ENCODE data around the gene TYMS.

TYMS gene

DNA sequence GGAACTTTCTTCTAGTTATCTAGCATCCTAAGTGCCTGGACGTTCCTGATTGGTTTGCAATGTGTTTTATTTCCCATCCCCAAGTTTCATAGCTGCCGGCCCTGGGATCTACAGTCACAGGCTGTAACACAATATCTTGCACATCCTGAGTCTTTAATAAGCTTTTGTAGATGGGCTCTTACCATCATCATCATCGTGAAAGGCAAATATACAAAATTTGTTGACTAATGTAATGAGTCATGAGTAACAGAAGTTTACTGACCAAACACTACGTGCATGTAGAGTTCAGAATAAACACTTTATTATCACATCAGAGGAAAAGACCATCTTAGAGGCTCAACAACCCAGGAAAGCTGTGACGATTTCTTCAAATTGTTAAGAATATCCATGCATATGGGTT is 8.1 kb upstream of the TYMS start:
- DNase-seq = no peak

DNA sequence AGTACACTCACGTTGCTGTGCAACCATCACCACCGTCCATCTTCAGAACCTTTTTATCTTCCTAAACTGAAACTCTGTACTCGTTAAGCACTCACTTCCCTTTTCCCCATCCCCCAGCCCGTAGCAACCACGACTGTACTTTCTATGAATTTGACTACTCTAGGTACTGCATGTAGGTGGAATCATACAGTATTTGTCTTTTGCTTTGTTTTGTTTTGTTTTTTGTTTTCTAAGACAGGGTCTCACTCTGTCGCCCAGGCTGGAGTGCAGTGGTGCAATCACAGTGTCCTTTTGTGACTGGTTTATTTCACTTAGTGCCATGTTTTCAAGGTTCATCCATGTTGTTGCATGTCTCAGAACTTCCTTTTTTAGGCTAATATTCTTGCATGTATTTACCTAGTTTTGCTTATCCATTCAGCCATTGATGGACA is 7.0 kb upstream of the TYMS start:
- no peak for DNase-seq

DNA sequence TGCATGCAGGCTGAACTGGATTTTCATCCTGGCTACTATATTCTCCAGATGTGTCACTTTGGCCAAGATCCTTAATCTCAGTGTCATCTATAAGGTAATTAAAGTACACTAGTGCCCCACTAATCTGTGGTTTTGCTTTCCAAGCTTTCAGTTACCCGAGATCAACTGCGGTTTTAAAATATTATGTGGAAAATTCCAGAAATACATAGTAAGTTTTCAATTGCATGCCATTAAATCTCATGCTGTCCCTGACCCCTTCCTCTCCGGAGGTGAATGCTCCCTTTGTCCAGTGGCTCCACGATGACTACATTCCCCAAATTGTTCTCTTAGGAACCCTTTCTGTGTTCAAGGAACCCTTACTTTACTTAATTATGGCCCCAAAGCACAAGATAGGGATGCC is 5.3 kb upstream of the TYMS start:
- no peak for DNase-seq

DNA sequence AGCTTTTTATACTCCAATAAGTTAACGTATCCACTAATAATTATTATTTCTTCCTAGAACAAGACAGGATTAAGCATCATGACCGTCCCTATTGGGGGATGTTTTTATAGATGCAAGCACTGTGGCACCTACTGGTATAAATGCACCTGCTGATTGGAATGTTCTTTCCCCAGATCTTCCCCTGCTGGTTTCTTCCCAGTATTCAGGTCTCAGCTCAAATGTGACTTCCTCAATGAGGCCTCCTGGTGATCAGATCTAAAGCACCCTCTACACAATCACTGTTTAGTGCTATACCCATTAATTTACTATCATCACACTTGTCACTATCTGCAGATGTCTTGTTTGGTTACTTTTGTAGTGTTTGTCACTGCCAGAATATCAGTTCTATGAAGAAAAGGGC is 3.9 kb upstream of the TYMS start:
- DNase-seq = no peak

DNA sequence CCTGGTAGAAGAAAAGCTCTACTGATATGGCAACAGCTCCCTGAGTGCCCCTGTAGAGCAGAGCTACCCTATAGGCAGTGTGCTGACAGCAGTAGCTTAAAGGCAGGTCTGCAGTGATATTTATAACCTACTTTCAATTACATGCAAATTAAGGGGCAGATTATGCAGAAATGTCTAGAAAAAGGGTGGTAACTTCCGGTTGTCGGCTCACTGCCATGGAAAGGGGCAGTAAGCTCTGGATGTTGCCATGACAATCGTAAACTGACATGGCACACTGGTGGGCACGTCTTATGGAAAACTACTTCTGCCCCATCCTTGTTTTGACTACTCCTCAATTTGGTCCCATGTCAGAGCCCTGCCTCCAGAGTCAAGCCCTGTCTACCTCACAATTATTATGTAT is 2.9 kb upstream of the TYMS start:
- no peak for DNase-seq

DNA sequence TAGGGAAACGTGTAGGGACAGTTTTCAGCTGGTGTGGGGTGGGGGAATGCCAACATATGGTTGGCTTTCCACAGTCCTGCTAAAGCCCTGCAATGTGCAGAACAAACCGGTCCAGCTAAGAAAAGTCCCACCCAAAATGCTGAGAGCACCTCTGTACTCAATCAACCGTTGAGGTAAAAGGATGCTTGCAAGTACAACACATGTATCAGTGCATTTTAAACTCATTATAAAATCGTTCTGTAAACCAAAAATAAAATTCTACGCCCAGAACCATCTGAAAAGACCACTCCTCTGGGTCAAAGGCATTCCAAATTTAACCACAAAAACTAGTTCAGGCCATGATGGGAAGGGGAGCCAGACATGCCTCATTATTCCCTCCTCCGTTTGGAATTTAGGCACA is 2.0 kb upstream of the TYMS start:
- DNase-seq = no peak

DNA sequence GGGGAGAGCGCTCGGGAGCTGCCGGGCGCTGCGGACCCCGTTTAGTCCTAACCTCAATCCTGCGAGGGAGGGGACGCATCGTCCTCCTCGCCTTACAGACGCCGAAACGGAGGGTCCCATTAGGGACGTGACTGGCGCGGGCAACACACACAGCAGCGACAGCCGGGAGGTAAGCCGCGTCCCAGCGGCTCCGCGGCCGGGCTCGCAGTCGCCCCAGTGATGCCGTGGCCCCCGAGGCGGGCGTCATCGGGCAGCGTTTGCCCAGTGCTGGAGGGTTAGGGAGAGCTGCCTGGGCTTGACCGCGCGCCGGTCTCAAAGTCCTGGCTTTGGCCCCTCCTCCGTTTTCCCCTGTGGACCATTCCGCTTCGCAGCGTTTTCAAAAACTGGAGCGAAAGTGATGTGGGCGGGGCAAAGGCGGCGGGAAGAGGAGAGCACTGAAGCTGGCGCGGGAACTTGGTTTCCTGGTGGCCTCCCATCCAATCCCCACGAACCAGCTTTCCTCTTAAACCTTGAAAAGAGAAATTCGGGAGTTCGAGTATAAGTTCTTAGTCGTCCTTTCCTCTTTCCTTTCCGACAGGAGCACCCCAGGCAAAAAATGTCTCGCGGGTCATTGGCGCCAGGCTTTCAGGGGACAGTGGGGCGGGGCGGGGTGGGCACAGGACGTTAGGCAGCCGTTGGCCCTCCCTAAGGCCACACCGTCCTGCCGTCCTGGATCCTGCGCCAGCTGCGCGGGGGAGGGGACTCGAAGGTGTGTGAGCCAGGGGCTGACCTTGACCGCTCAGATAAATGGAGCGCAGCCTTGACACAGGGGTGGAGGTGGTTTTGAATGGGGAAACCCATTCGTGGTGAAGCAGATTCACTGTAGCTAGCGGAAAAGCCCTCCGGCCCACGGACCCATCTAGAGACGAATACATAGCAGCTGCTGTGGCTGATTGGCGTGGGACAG is 821 bp downstream of the TYMS start:
- peak; percentile 58 for DNase-seq

DNA sequence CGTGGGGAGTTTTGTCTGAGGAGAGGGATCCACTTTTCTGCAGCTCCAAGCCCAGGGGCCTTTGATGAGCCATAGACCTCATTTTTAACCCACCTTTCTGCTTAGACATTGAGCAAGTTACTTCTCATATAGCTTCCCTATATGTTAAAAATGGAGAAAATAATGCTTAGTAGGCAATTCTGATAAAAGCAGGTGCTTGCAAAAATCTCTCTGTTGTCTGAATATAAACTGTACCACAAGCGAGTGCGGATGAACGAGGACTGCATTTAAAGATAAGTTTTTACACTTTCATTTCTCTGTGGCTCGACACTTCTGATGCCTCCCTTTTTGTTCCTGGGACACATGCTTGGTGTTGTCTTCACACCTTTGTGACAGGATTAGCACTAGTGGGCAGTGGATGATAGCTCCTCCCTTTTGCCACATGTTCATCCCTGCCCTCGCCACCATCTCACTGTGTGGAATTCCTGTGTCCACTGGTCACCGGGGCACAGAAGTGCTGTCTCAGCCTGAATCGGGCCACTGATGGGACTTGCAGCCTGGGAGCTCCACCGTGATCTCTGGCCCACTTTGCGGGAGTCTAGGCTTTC is 1.6 kb downstream of the TYMS start:
- DNase-seq = no peak

DNA sequence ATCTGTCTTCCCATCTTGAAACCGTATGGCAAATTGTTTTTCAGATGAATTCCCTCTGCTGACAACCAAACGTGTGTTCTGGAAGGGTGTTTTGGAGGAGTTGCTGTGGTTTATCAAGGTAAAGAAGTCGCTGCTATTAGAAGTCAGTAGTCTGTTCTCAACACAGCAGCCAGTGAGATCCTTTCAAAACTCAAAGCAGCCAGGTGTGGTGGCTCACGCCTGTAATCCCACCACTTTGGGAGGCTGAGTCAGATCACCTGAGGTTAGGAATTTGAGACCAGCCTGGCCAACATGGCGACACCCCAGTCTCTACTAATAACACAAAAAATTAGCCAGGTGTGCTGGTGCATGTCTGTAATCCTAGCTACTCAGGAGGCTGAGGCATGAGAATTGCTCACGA is 2.1 kb downstream of the TYMS start:
- DNase-seq = no peak

DNA sequence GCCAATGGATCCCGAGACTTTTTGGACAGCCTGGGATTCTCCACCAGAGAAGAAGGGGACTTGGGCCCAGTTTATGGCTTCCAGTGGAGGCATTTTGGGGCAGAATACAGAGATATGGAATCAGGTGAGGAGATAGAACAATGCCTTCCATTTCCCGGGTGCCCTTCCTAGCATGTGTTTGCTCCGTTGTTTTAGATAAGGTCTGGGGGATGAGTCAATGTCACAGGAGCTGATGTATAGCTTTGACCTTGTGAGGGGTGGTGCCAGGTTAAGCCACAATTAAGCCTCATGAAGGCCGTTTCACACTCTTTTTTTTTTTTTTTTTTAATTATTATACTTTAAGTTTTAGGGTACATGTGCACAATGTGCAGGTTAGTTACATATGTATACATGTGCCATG is 4.7 kb downstream of the TYMS start:
- DNase-seq = no peak

DNA sequence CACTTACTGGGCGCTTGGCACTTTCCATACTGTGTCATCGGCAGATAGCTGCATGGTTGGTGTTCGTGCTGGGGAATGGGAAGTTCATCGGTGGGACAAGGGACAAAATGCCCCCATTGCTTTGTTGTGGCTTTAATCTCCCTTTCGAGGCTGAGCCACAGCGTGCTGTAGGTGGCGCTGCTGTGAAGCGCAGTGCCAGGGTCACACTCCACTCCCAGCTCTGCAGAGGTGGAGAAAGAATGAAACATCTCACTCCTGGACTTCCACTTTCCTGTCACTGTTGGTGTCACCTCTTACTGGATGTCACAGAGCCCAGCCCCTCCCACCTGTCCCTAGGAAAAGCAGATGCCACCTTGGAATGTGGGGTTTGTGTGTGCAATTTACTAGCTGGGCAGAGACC is 8.7 kb downstream of the TYMS start:
- DNase-seq = no peak

DNA sequence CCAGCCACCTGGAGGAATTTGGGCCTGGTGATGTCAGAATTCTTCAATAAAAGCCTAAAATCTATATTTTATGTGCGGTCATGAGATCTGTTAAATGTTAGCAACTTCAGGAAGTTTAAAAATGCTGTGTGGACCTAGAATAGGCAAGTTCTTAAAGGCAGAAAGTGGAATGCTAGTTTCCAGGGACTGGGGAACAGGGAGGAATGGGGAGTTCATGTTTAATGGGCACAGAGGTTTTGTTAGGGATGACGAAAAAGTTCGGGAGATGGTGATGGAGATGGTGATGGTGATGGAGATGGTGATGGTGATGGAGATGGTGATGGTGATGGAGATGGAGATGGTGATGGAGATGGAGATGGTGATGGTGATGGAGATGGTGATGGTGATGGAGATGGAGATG is 9.2 kb downstream of the TYMS start:
- DNase-seq = no peak

DNA sequence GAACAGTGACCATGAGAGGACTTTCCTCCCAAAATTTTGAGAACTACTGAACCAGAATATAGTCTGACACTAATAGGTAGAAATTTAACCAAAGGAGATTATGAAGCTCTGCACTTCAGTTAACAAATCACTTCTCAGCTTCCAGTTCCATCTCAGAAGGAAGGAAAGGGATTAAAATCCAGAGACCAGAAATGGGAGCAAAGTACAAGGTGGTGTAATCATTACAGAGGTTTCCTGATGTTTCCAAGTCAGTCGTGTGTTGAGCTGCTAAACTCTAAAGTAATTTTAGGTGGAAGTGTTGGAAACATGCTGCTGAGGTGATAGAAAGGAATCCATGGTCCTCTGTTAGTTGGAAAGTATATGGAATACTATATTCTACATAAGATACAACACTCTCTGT is 10.8 kb downstream of the TYMS start:
- DNase-seq = no peak

DNA sequence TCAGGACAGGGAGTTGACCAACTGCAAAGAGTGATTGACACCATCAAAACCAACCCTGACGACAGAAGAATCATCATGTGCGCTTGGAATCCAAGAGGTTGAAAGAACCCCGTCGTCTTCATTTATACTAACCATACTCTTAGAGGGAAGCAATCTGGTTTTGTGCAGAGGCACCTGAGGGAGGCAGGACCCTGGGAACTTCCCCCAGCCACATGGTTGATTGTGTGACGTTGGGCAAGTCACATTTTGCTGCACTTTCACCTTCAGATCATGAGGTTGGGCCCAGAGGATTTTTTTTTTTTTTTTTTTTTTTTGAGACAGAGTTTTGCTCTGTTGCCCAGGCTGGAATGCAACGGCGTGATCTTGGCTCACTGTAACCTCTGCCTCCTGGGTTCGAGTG is 11.6 kb downstream of the TYMS start:
- DNase-seq = no peak

DNA sequence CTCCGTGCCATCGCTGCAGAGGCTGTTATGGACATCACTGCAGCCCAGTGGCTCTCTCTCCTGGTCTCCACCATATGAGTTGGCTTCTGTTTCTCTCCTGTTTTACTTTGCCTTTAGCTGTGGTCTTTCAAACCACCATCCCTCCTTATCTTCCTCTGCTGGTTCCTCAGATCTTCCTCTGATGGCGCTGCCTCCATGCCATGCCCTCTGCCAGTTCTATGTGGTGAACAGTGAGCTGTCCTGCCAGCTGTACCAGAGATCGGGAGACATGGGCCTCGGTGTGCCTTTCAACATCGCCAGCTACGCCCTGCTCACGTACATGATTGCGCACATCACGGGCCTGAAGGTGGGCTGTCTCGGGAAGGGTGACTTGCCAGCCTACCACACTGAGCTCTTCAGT is 13.1 kb downstream of the TYMS start:
- no peak for DNase-seq

DNA sequence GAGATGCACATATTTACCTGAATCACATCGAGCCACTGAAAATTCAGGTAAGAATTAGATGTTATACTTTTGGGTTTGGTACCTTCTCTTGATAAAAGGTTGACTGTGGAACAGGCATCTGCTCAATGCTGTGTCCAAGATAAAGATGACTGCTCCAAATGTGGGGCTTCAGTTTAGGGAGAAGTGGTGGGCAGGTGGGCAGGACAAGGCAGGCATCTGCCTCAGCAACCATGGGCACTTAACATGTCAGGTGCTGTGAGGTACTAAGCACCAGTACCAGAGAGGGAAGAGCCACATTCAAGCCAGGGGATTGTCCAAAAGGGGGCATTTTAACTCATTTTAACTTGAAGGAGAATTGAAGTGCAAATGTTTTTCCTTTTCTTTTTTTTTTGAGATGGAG is 14.0 kb downstream of the TYMS start:
- no peak for DNase-seq

DNA sequence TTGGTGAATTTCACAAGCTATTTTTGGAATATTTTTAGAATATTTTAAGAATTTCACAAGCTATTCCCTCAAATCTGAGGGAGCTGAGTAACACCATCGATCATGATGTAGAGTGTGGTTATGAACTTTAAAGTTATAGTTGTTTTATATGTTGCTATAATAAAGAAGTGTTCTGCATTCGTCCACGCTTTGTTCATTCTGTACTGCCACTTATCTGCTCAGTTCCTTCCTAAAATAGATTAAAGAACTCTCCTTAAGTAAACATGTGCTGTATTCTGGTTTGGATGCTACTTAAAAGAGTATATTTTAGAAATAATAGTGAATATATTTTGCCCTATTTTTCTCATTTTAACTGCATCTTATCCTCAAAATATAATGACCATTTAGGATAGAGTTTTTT is 15.9 kb downstream of the TYMS start:
- DNase-seq = no peak

DNA sequence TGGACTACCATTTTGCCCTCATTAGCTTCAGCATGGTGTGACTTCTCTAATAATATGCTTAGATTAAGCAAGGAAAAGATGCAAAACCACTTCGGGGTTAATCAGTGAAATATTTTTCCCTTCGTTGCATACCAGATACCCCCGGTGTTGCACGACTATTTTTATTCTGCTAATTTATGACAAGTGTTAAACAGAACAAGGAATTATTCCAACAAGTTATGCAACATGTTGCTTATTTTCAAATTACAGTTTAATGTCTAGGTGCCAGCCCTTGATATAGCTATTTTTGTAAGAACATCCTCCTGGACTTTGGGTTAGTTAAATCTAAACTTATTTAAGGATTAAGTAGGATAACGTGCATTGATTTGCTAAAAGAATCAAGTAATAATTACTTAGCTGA is 16.3 kb downstream of the TYMS start:
- no peak for DNase-seq

DNA sequence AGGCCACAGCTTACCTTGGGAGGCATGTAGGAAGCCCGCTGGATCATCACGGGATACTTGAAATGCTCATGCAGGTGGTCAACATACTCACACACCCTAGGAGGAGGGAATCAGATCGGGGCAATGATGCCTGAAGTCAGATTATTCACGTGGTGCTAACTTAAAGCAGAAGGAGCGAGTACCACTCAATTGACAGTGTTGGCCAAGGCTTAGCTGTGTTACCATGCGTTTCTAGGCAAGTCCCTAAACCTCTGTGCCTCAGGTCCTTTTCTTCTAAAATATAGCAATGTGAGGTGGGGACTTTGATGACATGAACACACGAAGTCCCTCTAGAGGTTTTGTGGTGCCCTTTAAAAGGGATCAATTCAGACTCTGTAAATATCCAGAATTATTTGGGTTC is 17.9 kb downstream of the TYMS start:
- no peak for DNase-seq

DNA sequence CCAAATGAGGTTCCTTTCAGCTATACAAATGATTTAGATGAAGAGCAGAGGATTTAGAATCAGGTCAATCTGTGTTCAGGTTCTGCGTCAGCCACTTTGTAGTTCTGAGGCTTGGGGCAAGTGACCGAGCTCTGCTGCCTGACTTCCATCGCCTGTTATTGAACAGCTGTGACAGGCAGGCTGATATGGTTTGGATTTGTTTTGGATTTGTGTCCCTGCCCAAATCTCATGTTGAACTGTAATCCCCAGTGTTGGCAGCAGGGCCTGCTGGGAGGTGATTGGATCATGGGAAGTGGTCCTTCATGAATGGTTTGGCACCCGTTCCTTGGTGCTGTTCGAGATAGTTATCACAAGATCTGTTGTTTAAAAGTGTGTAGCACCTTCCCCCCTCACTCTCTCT is 18.6 kb downstream of the TYMS start:
- DNase-seq = no peak

DNA sequence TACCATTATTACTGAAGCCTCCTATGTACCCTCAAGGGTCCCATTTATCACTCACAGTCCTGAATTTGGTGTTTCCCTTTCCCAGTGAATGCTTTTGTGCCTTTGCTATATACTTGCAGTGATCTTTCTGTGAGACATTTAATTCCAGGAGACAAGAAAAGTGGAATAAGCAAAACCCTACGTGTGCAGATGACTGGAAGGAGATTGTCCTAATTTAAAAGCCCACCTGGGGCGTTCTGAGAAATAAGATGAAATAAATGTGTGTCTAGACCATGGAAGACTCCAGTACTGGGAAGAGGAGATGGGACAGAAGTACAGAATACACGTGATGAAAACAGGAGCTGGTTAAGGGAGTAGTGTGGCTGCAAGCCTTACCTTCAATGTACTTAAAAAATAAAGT is 19.3 kb downstream of the TYMS start:
- DNase-seq = no peak

DNA sequence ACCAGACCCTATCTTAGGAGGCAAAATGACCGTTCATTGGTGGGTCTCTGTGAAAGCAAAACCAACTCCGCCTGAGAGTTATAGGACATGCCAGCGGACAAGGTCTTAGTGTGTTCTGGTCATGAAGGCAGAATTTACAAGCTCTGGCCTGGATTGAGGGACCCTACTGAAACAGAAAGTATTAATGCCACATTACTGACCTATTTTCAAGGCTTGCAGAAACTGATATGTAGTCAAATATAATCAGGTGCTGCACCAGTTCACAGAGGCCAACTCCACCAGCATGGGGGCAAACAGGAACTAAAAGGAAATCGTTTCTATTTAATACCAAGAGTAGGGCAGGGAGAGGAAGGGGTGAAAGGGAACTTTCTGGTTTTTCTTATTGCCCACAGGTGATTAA is 19.7 kb downstream of the TYMS start:
- DNase-seq = no peak

DNA sequence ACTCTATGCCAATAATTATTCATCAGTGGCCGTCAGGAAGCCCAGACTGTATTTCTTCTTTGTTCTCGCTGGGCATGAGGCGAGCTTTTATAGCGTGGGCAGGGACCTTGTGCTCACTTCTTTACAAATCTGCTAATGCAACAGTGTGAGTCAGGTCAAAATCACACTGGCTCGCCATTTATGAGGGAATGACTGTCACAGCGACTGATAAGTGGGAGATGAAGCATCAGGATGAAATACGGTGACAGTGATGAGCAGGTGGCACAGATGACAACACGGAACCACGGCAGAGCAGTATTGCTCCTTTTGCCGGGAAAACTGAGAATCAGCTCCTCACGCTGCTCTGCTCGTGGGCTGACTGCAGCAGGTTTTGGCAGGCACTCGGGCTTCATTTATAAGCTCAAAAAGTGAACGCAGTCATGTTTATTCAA is 20.5 kb downstream of the TYMS start:
- no peak for DNase-seq

DNA sequence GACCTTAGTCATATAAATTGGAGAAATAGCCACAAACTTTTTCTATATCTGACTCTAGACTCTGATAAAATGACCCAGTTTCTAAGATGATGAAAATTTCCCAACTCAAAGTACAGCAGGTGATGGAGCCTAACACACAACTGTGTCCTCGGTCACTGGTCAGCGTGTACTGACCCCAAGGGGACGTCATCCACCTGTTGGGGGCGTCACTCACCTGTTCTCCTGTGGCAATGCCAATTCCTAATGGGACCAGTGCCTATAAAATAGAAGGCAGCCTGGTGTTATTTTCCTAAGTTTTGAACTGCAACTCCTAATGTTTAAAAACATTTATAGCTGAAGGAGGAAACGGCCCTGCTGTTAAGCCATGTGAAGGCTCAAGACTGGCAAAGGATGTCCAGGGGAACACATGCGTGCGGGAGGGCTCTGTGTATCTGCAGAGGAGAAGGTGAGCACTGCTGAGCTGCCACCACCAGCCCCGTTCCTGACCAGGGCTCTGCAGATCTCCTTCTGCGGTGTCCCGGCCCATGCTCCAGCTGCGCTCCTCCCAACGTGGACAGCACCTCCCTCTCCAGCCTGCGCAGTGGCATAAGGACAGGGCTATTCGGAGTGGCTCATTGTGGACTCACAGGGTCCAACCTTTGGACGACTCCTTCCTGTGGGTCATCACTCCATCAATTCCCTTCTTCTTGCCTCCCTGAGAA is 21.2 kb downstream of the TYMS start:
- DNase-seq = no peak

Measured in T1000 (cell line).